ENCODE results near the gene TMEM181. TPM values are rescaled to one million over a fixed set of nuclear protein-coding genes. Genes with fewer than 3 reads are reported as not detected.
"Not testable (repeated sequence)": the region's sequence is repeated elsewhere in the genome, so short reads cannot be mapped to it uniquely, and the experiment has no call there.

The TMEM181 gene
- total RNA-seq, 1 experiment from 2014 or later: 38.0 TPM

GRCh38 chr6:158631678-158632537, 72.0 kb downstream of the TMEM181 start:
- ATAC-seq (peak; percentile 36), DNase-seq (ENCODE audit: low read depth, low spot score) (no peak)
- BruUV-seq (replicated peaks): no TSS peak
- no peak overlapping the region for H3K4me3 ChIP-seq (ENCODE audit: low read depth in 2 of 2, low read length in 2 of 2)
- H3K9me3 ChIP-seq (ENCODE audit: control insufficient read depth, insufficient read depth, low read depth, low read length): no peaks in the 10 kb centered on the region
- H3K27me3 ChIP-seq (ENCODE audit: control insufficient read depth, insufficient read depth, low read length): no peaks in the 10 kb centered on the region
- POLR2A ChIA-PET: no interaction called here
- peaks cover 21% of the 10 kb centered on the region for H3K36me3 ChIP-seq (ENCODE audit: control insufficient read depth, insufficient read depth, low read length)
- H3K4me1 ChIP-seq (ENCODE audit: control insufficient read depth, insufficient read depth, low read length): no peaks in the 10 kb centered on the region
- in situ Hi-C loops (cut with HindIII; ENCODE audit: low pct_unique_long_range_greater_than_20kb, low sequenced_read_pairs): no loop called here
- H3K27ac ChIP-seq (ENCODE audit: low read length): no peak overlapping the region
- intact Hi-C loops (cut with micrococcal nuclease; ENCODE audit: unreplicated experiment): no loop called here
- TF ChIP-seq CTCF (IDR thresholded peaks at IDR 0.05): no peak
- TF ChIP-seq POLR2AphosphoS5 (IDR thresholded peaks at IDR 0.05; ENCODE audit: low read depth, low read length): no peak
- TF ChIP-seq SIN3A (IDR thresholded peaks at IDR 0.05; ENCODE audit: borderline replicate concordance, insufficient read depth, low read depth, low read length): no peak
- TF ChIP-seq TCF7L2 (IDR thresholded peaks at IDR 0.05; ENCODE audit: low read depth, low read length): no peak
- TF ChIP-seq, protein P1, sequence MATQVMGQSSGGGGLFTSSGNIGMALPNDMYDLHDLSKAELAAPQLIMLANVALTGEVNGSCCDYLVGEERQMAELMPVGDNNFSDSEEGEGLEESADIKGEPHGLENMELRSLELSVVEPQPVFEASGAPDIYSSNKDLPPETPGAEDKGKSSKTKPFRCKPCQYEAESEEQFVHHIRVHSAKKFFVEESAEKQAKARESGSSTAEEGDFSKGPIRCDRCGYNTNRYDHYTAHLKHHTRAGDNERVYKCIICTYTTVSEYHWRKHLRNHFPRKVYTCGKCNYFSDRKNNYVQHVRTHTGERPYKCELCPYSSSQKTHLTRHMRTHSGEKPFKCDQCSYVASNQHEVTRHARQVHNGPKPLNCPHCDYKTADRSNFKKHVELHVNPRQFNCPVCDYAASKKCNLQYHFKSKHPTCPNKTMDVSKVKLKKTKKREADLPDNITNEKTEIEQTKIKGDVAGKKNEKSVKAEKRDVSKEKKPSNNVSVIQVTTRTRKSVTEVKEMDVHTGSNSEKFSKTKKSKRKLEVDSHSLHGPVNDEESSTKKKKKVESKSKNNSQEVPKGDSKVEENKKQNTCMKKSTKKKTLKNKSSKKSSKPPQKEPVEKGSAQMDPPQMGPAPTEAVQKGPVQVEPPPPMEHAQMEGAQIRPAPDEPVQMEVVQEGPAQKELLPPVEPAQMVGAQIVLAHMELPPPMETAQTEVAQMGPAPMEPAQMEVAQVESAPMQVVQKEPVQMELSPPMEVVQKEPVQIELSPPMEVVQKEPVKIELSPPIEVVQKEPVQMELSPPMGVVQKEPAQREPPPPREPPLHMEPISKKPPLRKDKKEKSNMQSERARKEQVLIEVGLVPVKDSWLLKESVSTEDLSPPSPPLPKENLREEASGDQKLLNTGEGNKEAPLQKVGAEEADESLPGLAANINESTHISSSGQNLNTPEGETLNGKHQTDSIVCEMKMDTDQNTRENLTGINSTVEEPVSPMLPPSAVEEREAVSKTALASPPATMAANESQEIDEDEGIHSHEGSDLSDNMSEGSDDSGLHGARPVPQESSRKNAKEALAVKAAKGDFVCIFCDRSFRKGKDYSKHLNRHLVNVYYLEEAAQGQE (IDR thresholded peaks at IDR 0.05; ENCODE audit: insufficient read depth in 1 of 2, low read depth in 2 of 2, low read length in 1 of 2): no peak
- CTCF ChIA-PET: no interaction called here

- peaks cover 21% of the 10 kb centered on the region for H3K36me3 ChIP-seq (ENCODE audit: control insufficient read depth, insufficient read depth, low read length)
- H3K27ac ChIP-seq (ENCODE audit: low read length); intact Hi-C loops (cut with micrococcal nuclease; ENCODE audit: unreplicated experiment); POLR2A ChIA-PET; CTCF ChIA-PET; BruUV-seq (replicated peaks); H3K4me1 ChIP-seq (ENCODE audit: control insufficient read depth, insufficient read depth, low read length); H3K27me3 ChIP-seq (ENCODE audit: control insufficient read depth, insufficient read depth, low read length); ATAC-seq; DNase-seq (ENCODE audit: low read depth, low spot score); H3K9me3 ChIP-seq (ENCODE audit: control insufficient read depth, insufficient read depth, low read depth, low read length); in situ Hi-C loops (cut with HindIII; ENCODE audit: low pct_unique_long_range_greater_than_20kb, low sequenced_read_pairs); H3K4me3 ChIP-seq (ENCODE audit: low read depth in 2 of 2, low read length in 2 of 2): not testable (repeated sequence)
These were observed 72.7 kb downstream of the TMEM181 start for GRCh38 chr6:158632538-158633119.

GRCh38 chr6:158633127-158633526, 73.2 kb downstream of the TMEM181 start:
- H3K4me3 ChIP-seq (ENCODE audit: low read depth in 2 of 2, low read length in 2 of 2): no peak overlapping the region
- TSS peak; percentile 71 for BruUV-seq (replicated peaks)
- CTCF ChIA-PET: no interaction called here
- in situ Hi-C loops (cut with HindIII; ENCODE audit: low pct_unique_long_range_greater_than_20kb, low sequenced_read_pairs): no loop called here
- TF ChIP-seq TCF7L2 (IDR thresholded peaks at IDR 0.05; ENCODE audit: low read depth, low read length) (no peak), CTCF (IDR thresholded peaks at IDR 0.05) (no peak), POLR2AphosphoS5 (IDR thresholded peaks at IDR 0.05; ENCODE audit: low read depth, low read length) (no peak), SIN3A (IDR thresholded peaks at IDR 0.05; ENCODE audit: borderline replicate concordance, insufficient read depth, low read depth, low read length) (no peak)
- TF ChIP-seq, protein P1 (IDR thresholded peaks at IDR 0.05; ENCODE audit: insufficient read depth in 1 of 2, low read depth in 2 of 2, low read length in 1 of 2): no peak
- no peaks in the 10 kb centered on the region for H3K4me1 ChIP-seq (ENCODE audit: control insufficient read depth, insufficient read depth, low read length)
- POLR2A ChIA-PET: no interaction called here
- ATAC-seq: no peak
- no peaks in the 10 kb centered on the region for H3K27me3 ChIP-seq (ENCODE audit: control insufficient read depth, insufficient read depth, low read length)
- no peak overlapping the region for H3K27ac ChIP-seq (ENCODE audit: low read length)
- no peaks in the 10 kb centered on the region for H3K9me3 ChIP-seq (ENCODE audit: control insufficient read depth, insufficient read depth, low read depth, low read length)
- H3K36me3 ChIP-seq (ENCODE audit: control insufficient read depth, insufficient read depth, low read length): peaks cover 21% of the 10 kb centered on the region
- no peak for DNase-seq (ENCODE audit: low read depth, low spot score)
- intact Hi-C loops (cut with micrococcal nuclease; ENCODE audit: unreplicated experiment): no loop called here

Data from Panc1 (cell line).